ENCODE data around the gene PHF20. TPM values are rescaled to one million over a fixed set of nuclear protein-coding genes. Genes with fewer than 3 reads are reported as not detected.

The PHF20 gene
- total and polyA plus RNA-seq, 2 of the 13 experiments (the other 11 are each of a cell fraction or from before 2014, with no cell fraction given), result 22.8 to 34.1 TPM

DNA sequence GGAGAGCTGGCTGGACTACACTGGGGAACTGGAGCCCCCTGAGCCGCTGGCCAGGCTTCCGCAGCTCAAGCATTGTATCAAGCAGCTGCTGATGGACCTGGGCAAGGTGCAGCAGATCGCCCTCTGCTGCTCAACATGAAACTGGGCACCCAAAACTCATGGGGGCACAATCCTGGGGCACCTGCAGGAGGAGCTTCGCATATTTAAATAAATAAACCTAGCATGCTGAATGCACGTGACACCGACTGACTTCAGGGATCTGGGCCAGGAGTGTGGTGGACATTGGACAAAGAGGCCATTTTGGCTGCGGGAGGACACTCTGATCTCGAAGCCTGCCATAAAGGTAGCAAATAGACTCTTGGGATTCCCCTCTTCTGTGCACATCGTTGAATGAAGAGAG, 175.7 kb downstream of the PHF20 start (continued):
- TF ChIP-seq, protein P1, sequence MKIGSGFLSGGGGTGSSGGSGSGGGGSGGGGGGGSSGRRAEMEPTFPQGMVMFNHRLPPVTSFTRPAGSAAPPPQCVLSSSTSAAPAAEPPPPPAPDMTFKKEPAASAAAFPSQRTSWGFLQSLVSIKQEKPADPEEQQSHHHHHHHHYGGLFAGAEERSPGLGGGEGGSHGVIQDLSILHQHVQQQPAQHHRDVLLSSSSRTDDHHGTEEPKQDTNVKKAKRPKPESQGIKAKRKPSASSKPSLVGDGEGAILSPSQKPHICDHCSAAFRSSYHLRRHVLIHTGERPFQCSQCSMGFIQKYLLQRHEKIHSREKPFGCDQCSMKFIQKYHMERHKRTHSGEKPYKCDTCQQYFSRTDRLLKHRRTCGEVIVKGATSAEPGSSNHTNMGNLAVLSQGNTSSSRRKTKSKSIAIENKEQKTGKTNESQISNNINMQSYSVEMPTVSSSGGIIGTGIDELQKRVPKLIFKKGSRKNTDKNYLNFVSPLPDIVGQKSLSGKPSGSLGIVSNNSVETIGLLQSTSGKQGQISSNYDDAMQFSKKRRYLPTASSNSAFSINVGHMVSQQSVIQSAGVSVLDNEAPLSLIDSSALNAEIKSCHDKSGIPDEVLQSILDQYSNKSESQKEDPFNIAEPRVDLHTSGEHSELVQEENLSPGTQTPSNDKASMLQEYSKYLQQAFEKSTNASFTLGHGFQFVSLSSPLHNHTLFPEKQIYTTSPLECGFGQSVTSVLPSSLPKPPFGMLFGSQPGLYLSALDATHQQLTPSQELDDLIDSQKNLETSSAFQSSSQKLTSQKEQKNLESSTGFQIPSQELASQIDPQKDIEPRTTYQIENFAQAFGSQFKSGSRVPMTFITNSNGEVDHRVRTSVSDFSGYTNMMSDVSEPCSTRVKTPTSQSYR (CRISPR knock-in tag; IDR thresholded peaks at IDR 0.05; ENCODE audit: borderline replicate concordance), result no peak
- no peak for TF ChIP-seq ZNF7 (CRISPR knock-in tag; IDR thresholded peaks at IDR 0.05)
- TF ChIP-seq MIXL1 (CRISPR knock-in tag; IDR thresholded peaks at IDR 0.05), result no peak
- TF ChIP-seq, protein P2, sequence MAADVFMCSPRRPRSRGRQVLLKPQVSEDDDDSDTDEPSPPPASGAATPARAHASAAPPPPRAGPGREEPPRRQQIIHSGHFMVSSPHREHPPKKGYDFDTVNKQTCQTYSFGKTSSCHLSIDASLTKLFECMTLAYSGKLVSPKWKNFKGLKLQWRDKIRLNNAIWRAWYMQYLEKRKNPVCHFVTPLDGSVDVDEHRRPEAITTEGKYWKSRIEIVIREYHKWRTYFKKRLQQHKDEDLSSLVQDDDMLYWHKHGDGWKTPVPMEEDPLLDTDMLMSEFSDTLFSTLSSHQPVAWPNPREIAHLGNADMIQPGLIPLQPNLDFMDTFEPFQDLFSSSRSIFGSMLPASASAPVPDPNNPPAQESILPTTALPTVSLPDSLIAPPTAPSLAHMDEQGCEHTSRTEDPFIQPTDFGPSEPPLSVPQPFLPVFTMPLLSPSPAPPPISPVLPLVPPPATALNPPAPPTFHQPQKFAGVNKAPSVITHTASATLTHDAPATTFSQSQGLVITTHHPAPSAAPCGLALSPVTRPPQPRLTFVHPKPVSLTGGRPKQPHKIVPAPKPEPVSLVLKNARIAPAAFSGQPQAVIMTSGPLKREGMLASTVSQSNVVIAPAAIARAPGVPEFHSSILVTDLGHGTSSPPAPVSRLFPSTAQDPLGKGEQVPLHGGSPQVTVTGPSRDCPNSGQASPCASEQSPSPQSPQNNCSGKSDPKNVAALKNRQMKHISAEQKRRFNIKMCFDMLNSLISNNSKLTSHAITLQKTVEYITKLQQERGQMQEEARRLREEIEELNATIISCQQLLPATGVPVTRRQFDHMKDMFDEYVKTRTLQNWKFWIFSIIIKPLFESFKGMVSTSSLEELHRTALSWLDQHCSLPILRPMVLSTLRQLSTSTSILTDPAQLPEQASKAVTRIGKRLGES (CRISPR knock-in tag; IDR thresholded peaks at IDR 0.05; ENCODE audit: borderline replicate concordance), result no peak
- no peak for TF ChIP-seq SRSF1 (optimal IDR thresholded peaks at IDR 0.05; ENCODE audit: low read depth, low read length)
- TF ChIP-seq ATF7-NPFF (CRISPR knock-in tag; IDR thresholded peaks at IDR 0.05; ENCODE audit: low read depth), result no peak
- no peak for TF ChIP-seq MYC (CRISPR knock-in tag; IDR thresholded peaks at IDR 0.05; ENCODE audit: borderline replicate concordance)
- TF ChIP-seq, protein P3, sequence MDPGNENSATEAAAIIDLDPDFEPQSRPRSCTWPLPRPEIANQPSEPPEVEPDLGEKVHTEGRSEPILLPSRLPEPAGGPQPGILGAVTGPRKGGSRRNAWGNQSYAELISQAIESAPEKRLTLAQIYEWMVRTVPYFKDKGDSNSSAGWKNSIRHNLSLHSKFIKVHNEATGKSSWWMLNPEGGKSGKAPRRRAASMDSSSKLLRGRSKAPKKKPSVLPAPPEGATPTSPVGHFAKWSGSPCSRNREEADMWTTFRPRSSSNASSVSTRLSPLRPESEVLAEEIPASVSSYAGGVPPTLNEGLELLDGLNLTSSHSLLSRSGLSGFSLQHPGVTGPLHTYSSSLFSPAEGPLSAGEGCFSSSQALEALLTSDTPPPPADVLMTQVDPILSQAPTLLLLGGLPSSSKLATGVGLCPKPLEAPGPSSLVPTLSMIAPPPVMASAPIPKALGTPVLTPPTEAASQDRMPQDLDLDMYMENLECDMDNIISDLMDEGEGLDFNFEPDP (CRISPR knock-in tag; conservative IDR thresholded peaks at IDR 0.05), result no peak
- TF ChIP-seq CBX5 (CRISPR knock-in tag; IDR thresholded peaks at IDR 0.05; ENCODE audit: borderline replicate concordance), result peak; percentile 36; the same call in 1 of the 2 replicates
- TF ChIP-seq ZNF788 (CRISPR knock-in tag; IDR thresholded peaks at IDR 0.05; ENCODE audit: borderline replicate concordance), result no peak
- no peak for TF ChIP-seq ZFP36L1 (CRISPR knock-in tag; IDR thresholded peaks at IDR 0.05)
- TF ChIP-seq STAG1 (CRISPR knock-in tag; IDR thresholded peaks at IDR 0.05), result peak; percentile 52
- TF ChIP-seq ONECUT2 (CRISPR knock-in tag; IDR thresholded peaks at IDR 0.05), result no peak
- TF ChIP-seq GTF3A (CRISPR knock-in tag; conservative IDR thresholded peaks at IDR 0.05), result no peak
- TF ChIP-seq ZNF143 (CRISPR knock-in tag; IDR thresholded peaks at IDR 0.05), result no peak
- TF ChIP-seq, protein P4, sequence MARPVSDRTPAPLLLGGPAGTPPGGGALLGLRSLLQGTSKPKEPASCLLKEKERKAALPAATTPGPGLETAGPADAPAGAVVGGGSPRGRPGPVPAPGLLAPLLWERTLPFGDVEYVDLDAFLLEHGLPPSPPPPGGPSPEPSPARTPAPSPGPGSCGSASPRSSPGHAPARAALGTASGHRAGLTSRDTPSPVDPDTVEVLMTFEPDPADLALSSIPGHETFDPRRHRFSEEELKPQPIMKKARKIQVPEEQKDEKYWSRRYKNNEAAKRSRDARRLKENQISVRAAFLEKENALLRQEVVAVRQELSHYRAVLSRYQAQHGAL (CRISPR knock-in tag; IDR thresholded peaks at IDR 0.05; ENCODE audit: not compliant biosample characterization), result no peak
- no peak for TF ChIP-seq KAT8 (CRISPR knock-in tag; IDR thresholded peaks at IDR 0.05)
- 0 out of 2 replicates have a peak, but pooled peaks have one; percentile 33 for TF ChIP-seq SETDB1 (CRISPR knock-in tag; IDR thresholded peaks at IDR 0.05; ENCODE audit: borderline replicate concordance)
- TF ChIP-seq ZNF354B (CRISPR knock-in tag; IDR thresholded peaks at IDR 0.05), result 0 out of 2 replicates have a peak, but pooled peaks have one; percentile 70
- TF ChIP-seq, protein P5, sequence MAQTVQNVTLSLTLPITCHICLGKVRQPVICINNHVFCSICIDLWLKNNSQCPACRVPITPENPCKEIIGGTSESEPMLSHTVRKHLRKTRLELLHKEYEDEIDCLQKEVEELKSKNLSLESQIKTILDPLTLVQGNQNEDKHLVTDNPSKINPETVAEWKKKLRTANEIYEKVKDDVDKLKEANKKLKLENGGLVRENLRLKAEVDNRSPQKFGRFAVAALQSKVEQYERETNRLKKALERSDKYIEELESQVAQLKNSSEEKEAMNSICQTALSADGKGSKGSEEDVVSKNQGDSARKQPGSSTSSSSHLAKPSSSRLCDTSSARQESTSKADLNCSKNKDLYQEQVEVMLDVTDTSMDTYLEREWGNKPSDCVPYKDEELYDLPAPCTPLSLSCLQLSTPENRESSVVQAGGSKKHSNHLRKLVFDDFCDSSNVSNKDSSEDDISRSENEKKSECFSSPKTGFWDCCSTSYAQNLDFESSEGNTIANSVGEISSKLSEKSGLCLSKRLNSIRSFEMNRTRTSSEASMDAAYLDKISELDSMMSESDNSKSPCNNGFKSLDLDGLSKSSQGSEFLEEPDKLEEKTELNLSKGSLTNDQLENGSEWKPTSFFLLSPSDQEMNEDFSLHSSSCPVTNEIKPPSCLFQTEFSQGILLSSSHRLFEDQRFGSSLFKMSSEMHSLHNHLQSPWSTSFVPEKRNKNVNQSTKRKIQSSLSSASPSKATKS (CRISPR knock-in tag; IDR thresholded peaks at IDR 0.05), result no peak
- no peak for TF ChIP-seq ZNF564 (CRISPR knock-in tag; IDR thresholded peaks at IDR 0.05)
